Activated CD4-positive, alpha-beta T cell treated with anti-CD3 and anti-CD28 coated beads for 24 hours (primary cell): ENCODE measurements around the gene TMPRSS11A.

Experiments used
- DNase-seq, 2 donors: peaks; one replicate each; pipeline ENCODE4 v3.0.0-alpha.2; 2020; ENCODE audit warnings: low read depth in 2 of 2

The TMPRSS11A gene

GRCh38 chr4:67963356-67963755 is at the start of gene TMPRSS11A:
TSS of gene TMPRSS11A (minus strand) at chr4:67963493. CDS start at chr4:67963393, 100 bp downstream.
- no peak for DNase-seq

- DNase-seq: no peak
Measured at GRCh38 chr4:68011684-68012083, 48.4 kb upstream of the TMPRSS11A start.

- DNase-seq: no peak
Measured at GRCh38 chr4:68002906-68003305, 39.6 kb upstream of the TMPRSS11A start.

GRCh38 chr4:67996127-67996526 is 32.8 kb upstream of the TMPRSS11A start:
- DNase-seq: no peak

- DNase-seq: no peak
Measured at GRCh38 chr4:67988991-67989390, 25.7 kb upstream of the TMPRSS11A start.

- DNase-seq: no peak
Measured at GRCh38 chr4:67983333-67983732, 20.0 kb upstream of the TMPRSS11A start.

GRCh38 chr4:67980512-67980911 is 17.2 kb upstream of the TMPRSS11A start:
- DNase-seq: no peak

- DNase-seq: no peak
Measured at GRCh38 chr4:67973608-67974007, 10.3 kb upstream of the TMPRSS11A start.

- no peak for DNase-seq
Measured at GRCh38 chr4:67954890-67955289, 8.4 kb downstream of the TMPRSS11A start.

GRCh38 chr4:67941074-67941473 is 22.2 kb downstream of the TMPRSS11A start:
- no peak for DNase-seq

GRCh38 chr4:67940506-67940905 is 22.8 kb downstream of the TMPRSS11A start:
- DNase-seq: no peak

GRCh38 chr4:67939195-67939594 is 24.1 kb downstream of the TMPRSS11A start:
- no peak for DNase-seq

- DNase-seq: no peak
Measured at GRCh38 chr4:67935888-67936287, 27.4 kb downstream of the TMPRSS11A start.

- no peak for DNase-seq
Measured at GRCh38 chr4:67934628-67935027, 28.7 kb downstream of the TMPRSS11A start.

- DNase-seq: no peak
Measured at GRCh38 chr4:67933755-67934154, 29.5 kb downstream of the TMPRSS11A start.

- DNase-seq: no peak
Measured at GRCh38 chr4:67933038-67933437, 30.3 kb downstream of the TMPRSS11A start.

GRCh38 chr4:67931256-67931655 is 32.0 kb downstream of the TMPRSS11A start:
- no peak for DNase-seq

- no peak for DNase-seq
Measured at GRCh38 chr4:67929426-67929825, 33.9 kb downstream of the TMPRSS11A start.

GRCh38 chr4:67928546-67928945 is 34.7 kb downstream of the TMPRSS11A start:
- no peak for DNase-seq

GRCh38 chr4:67927251-67927650 is 36.0 kb downstream of the TMPRSS11A start:
- no peak for DNase-seq

- no peak for DNase-seq
Measured at GRCh38 chr4:67926485-67926884, 36.8 kb downstream of the TMPRSS11A start.

- no peak for DNase-seq
Measured at GRCh38 chr4:67922697-67923096, 40.6 kb downstream of the TMPRSS11A start.

GRCh38 chr4:67918428-67918827 is 44.9 kb downstream of the TMPRSS11A start:
- no peak for DNase-seq

GRCh38 chr4:67915400-67915966 is 47.8 kb downstream of the TMPRSS11A start:
- DNase-seq: no peak
